ENCODE data around the gene CSDE1. TPM values are rescaled to one million over a fixed set of nuclear protein-coding genes. Genes with fewer than 3 reads are reported as not detected.

Gene CSDE1
- total RNA-seq, 1 experiment from 2014 or later, result 595 TPM

GRCh38 chr1:114690148-114690547 lies 67.6 kb downstream of the CSDE1 start:
- H3K4me1 Mint-ChIP-seq, result no peaks in the 10 kb centered on the region

More at GRCh38 chr1:114690148-114690547, 67.6 kb downstream of the CSDE1 start:
- POLR2A ChIA-PET, result no interaction called here
- H3K9me3 Mint-ChIP-seq, result no peaks in the 10 kb centered on the region
- H3K27ac Mint-ChIP-seq, result no peak overlapping the region
- H3K36me3 Mint-ChIP-seq, result no peaks in the 10 kb centered on the region
- DNase-seq (ENCODE audit: low spot score) (no peak), ATAC-seq (no peak)
- peaks cover 10% of the 10 kb centered on the region for H3K27me3 Mint-ChIP-seq (ENCODE audit: low read depth)
- H3K4me3 Mint-ChIP-seq, result no peak overlapping the region
- TF ChIP-seq STAT6 (CRISPR knock-in tag; conservative IDR thresholded peaks at IDR 0.05; ENCODE audit: low read depth) (no peak), GABPB1 (CRISPR knock-in tag; IDR thresholded peaks at IDR 0.05) (no peak), ZNF232 (CRISPR knock-in tag; IDR thresholded peaks at IDR 0.05) (no peak), CDX4 (CRISPR knock-in tag; IDR thresholded peaks at IDR 0.05; ENCODE audit: borderline replicate concordance) (no peak), ETV6 (CRISPR knock-in tag; IDR thresholded peaks at IDR 0.05) (no peak), FOXJ3 (CRISPR knock-in tag; IDR thresholded peaks at IDR 0.05; ENCODE audit: borderline replicate concordance) (no peak), PRRX2 (CRISPR knock-in tag; IDR thresholded peaks at IDR 0.05) (no peak), RELA (CRISPR knock-in tag; IDR thresholded peaks at IDR 0.05; ENCODE audit: borderline replicate concordance) (no peak), CREM (CRISPR knock-in tag; IDR thresholded peaks at IDR 0.05) (no peak), CREB1 (CRISPR knock-in tag; IDR thresholded peaks at IDR 0.05) (no peak), MLX (CRISPR knock-in tag; IDR thresholded peaks at IDR 0.05) (no peak), TEAD4 (CRISPR knock-in tag; IDR thresholded peaks at IDR 0.05) (no peak), ZNF138 (CRISPR knock-in tag; conservative IDR thresholded peaks at IDR 0.05) (no peak), RORB (CRISPR knock-in tag; IDR thresholded peaks at IDR 0.05) (no peak)
- TF ChIP-seq, protein P1, sequence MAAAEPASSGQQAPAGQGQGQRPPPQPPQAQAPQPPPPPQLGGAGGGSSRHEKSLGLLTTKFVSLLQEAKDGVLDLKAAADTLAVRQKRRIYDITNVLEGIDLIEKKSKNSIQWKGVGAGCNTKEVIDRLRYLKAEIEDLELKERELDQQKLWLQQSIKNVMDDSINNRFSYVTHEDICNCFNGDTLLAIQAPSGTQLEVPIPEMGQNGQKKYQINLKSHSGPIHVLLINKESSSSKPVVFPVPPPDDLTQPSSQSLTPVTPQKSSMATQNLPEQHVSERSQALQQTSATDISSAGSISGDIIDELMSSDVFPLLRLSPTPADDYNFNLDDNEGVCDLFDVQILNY (CRISPR knock-in tag; IDR thresholded peaks at IDR 0.05), result no peak
- TF ChIP-seq, protein P2, sequence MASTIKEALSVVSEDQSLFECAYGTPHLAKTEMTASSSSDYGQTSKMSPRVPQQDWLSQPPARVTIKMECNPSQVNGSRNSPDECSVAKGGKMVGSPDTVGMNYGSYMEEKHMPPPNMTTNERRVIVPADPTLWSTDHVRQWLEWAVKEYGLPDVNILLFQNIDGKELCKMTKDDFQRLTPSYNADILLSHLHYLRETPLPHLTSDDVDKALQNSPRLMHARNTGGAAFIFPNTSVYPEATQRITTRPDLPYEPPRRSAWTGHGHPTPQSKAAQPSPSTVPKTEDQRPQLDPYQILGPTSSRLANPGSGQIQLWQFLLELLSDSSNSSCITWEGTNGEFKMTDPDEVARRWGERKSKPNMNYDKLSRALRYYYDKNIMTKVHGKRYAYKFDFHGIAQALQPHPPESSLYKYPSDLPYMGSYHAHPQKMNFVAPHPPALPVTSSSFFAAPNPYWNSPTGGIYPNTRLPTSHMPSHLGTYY (CRISPR knock-in tag; IDR thresholded peaks at IDR 0.05), result no peak
- TF ChIP-seq, protein P3, sequence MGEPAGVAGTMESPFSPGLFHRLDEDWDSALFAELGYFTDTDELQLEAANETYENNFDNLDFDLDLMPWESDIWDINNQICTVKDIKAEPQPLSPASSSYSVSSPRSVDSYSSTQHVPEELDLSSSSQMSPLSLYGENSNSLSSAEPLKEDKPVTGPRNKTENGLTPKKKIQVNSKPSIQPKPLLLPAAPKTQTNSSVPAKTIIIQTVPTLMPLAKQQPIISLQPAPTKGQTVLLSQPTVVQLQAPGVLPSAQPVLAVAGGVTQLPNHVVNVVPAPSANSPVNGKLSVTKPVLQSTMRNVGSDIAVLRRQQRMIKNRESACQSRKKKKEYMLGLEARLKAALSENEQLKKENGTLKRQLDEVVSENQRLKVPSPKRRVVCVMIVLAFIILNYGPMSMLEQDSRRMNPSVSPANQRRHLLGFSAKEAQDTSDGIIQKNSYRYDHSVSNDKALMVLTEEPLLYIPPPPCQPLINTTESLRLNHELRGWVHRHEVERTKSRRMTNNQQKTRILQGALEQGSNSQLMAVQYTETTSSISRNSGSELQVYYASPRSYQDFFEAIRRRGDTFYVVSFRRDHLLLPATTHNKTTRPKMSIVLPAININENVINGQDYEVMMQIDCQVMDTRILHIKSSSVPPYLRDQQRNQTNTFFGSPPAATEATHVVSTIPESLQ (CRISPR knock-in tag; IDR thresholded peaks at IDR 0.05), result no peak
- TF ChIP-seq, protein P4, sequence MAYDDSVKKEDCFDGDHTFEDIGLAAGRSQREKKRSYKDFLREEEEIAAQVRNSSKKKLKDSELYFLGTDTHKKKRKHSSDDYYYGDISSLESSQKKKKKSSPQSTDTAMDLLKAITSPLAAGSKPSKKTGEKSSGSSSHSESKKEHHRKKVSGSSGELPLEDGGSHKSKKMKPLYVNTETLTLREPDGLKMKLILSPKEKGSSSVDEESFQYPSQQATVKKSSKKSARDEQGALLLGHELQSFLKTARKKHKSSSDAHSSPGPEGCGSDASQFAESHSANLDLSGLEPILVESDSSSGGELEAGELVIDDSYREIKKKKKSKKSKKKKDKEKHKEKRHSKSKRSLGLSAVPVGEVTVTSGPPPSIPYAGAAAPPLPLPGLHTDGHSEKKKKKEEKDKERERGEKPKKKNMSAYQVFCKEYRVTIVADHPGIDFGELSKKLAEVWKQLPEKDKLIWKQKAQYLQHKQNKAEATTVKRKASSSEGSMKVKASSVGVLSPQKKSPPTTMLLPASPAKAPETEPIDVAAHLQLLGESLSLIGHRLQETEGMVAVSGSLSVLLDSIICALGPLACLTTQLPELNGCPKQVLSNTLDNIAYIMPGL (CRISPR knock-in tag; IDR thresholded peaks at IDR 0.05), result no peak
- TF ChIP-seq, protein P5, sequence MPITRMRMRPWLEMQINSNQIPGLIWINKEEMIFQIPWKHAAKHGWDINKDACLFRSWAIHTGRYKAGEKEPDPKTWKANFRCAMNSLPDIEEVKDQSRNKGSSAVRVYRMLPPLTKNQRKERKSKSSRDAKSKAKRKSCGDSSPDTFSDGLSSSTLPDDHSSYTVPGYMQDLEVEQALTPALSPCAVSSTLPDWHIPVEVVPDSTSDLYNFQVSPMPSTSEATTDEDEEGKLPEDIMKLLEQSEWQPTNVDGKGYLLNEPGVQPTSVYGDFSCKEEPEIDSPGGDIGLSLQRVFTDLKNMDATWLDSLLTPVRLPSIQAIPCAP (CRISPR knock-in tag; IDR thresholded peaks at IDR 0.05), result no peak
- CTCF ChIA-PET, result no interaction called here

All from WTC11 (cell line).